Endothelial cell of umbilical vein (primary cell): ENCODE data around the gene HEYL. TPM values are rescaled to one million over a fixed set of nuclear protein-coding genes. Genes with fewer than 3 reads are reported as not detected.

ENCODE experiments used
- BruUV-seq: library from RNA; stranded (reverse); fragments of 400-500 nt; replicated peaks from 2 replicates; lab custom pipeline; 2021; lab: Mats Ljungman, UMichigan
- CTCF ChIA-PET: fragments of 300-600, 350-600 bp; sonication (Branson Sonifier 250); formaldehyde crosslinking; loops from one replicate; lab custom pipeline; 2021; ENCODE audit warnings: antibody characterized with exemption, inconsistent platforms; lab: Charles Lee
- POLR2A ChIA-PET: fragments of 300-600, 350-600 bp; sonication (Branson Sonifier 250); formaldehyde crosslinking; loops from one replicate; lab custom pipeline; 2021; ENCODE audit warnings: antibody characterized with exemption, inconsistent platforms; lab: Charles Lee
- DNase-seq: peaks from one replicate; pipeline ENCODE4 v3.0.0-alpha.2; 2011; ENCODE audit warnings: low read depth, low spot score
- FAIRE-seq: peaks from 2 replicates; lab custom pipeline; 2011; peaks lifted over from hg19 to GRCh38; lab: Jason Lieb, UNC
- H2AFZ ChIP-seq: 2 replicates; pipeline ENCODE4 v1.6.0; 2012; ENCODE audit warnings: low read depth, low read length, control low read depth, inconsistent platforms
- H3K27ac ChIP-seq: 2 replicates; pipeline ENCODE4 v1.5.1; 2011; ENCODE audit warnings: low read depth, mild to moderate bottlenecking, control low read depth, low read length, moderate library complexity; ENCODE audit not compliant: insufficient read depth
- H3K27me3 ChIP-seq, 2 experiments: 2 replicates each; pipeline versions ENCODE4 v1.6.0 to v1.6.1; 2011; ENCODE audit warnings: low read length in 2 of 2, mixed read lengths in 1 of 2; ENCODE audit not compliant: control insufficient read depth in 2 of 2, insufficient read depth in 2 of 2
- H3K36me3 ChIP-seq, 2 experiments: 2 replicates in 1 of 2; 3 replicates in 1 of 2; pipeline ENCODE4 v1.5.1; 2011; ENCODE audit warnings: low read length in 2 of 2, mild to moderate bottlenecking in 1 of 2, moderate library complexity in 1 of 2; ENCODE audit not compliant: control insufficient read depth in 2 of 2, insufficient read depth in 2 of 2; ENCODE audit errors: extremely low read depth in 1 of 2
- H3K4me1 ChIP-seq: 3 replicates; pipeline ENCODE4 v1.5.1; 2011; ENCODE audit warnings: mild to moderate bottlenecking, low read length; ENCODE audit not compliant: control insufficient read depth, insufficient read depth; ENCODE audit errors: extremely low read depth
- H3K4me2 ChIP-seq: 2 replicates; pipeline ENCODE4 v1.6.1; 2011; ENCODE audit warnings: low read length, control low read depth, mixed read lengths; ENCODE audit not compliant: insufficient read depth
- H3K4me3 ChIP-seq, 3 experiments: fragments of 200-600 bp in 1 of 3; sonication (generic), shearing (Covaris generic) in 1 of 3; replicated peaks in 1 of 3; 2 replicates each; pipeline ENCODE4 v1.5.1; 2011 to 2016; ENCODE audit warnings: control low read depth in 3 of 3, low read length in 3 of 3, mild to moderate bottlenecking in 2 of 3, inconsistent platforms in 1 of 3, low read depth in 1 of 3, moderate library complexity in 1 of 3; ENCODE audit not compliant: insufficient read depth in 1 of 3
- H3K79me2 ChIP-seq: 2 replicates; pipeline ENCODE4 v1.6.0; 2012; ENCODE audit warnings: low read length, inconsistent platforms; ENCODE audit not compliant: control insufficient read depth, insufficient read depth
- H3K9ac ChIP-seq: replicated peaks from 2 replicates; pipeline ENCODE3; 2011; ENCODE audit warnings: low read length, control low read depth; ENCODE audit not compliant: insufficient read depth; ENCODE audit errors: extremely low read depth
- H3K9me1 ChIP-seq: replicated peaks from 3 replicates; pipeline ENCODE4 v1.6.0; 2011; ENCODE audit warnings: mild to moderate bottlenecking, low read length; ENCODE audit not compliant: control insufficient read depth, insufficient read depth; ENCODE audit errors: extremely low read depth
- H3K9me3 ChIP-seq: replicated peaks from 2 replicates; pipeline ENCODE4 v1.5.1; 2012; ENCODE audit warnings: low read length, inconsistent platforms; ENCODE audit not compliant: control insufficient read depth, insufficient read depth
- H4K20me1 ChIP-seq: replicated peaks from 2 replicates; pipeline ENCODE3; 2011; ENCODE audit warnings: mild to moderate bottlenecking, low read length; ENCODE audit not compliant: control insufficient read depth, insufficient read depth; ENCODE audit errors: extremely low read depth
- CTCF ChIP-seq, 2 donors: IDR thresholded peaks; 1 replicate in 1 of 2; 2 replicates in 1 of 2; pipeline ENCODE4 v1.5.1; 2011; ENCODE audit warnings: low read length in 2 of 2, mild to moderate bottlenecking in 2 of 2, moderate library complexity in 2 of 2, control low read depth in 1 of 2, inconsistent platforms in 1 of 2, low read depth in 1 of 2; ENCODE audit not compliant: insufficient read depth in 1 of 2; ENCODE audit errors: extremely low read depth in 1 of 2
- EZH2 ChIP-seq: IDR thresholded peaks from 2 replicates; pipeline ENCODE4 v1.6.1; 2012; ENCODE audit warnings: borderline replicate concordance, low read depth, mild to moderate bottlenecking, moderate library complexity, low read length, inconsistent platforms; ENCODE audit not compliant: severe bottlenecking
- FOS ChIP-seq: IDR thresholded peaks from 2 replicates; pipeline ENCODE4 v1.6.1; 2011; ENCODE audit warnings: mild to moderate bottlenecking, low read length, moderate library complexity, borderline replicate concordance; ENCODE audit not compliant: insufficient read depth
- GATA2 ChIP-seq: IDR thresholded peaks from 2 replicates; pipeline ENCODE4 v1.7.0; 2011; ENCODE audit warnings: low read depth, mild to moderate bottlenecking, moderate library complexity, mixed read lengths, low read length; ENCODE audit not compliant: insufficient read length, insufficient read depth
- JUN ChIP-seq: IDR thresholded peaks from 2 replicates; pipeline ENCODE4 v1.6.1; 2011; ENCODE audit warnings: borderline replicate concordance, low read depth; ENCODE audit not compliant: insufficient read length, insufficient read depth
- MAX ChIP-seq: IDR thresholded peaks from 2 replicates; pipeline ENCODE4 v1.6.1; 2011; ENCODE audit not compliant: insufficient read depth, insufficient read length
- MYC ChIP-seq: IDR thresholded peaks from one replicate; pipeline ENCODE4 v1.6.1; 2011; ENCODE audit warnings: mild to moderate bottlenecking, low read depth, low read length
- POLR2AphosphoS5 ChIP-seq: IDR thresholded peaks from 2 replicates; pipeline ENCODE4 v1.6.1; 2012; ENCODE audit warnings: low read depth, mild to moderate bottlenecking, control low read depth, low read length, moderate library complexity; ENCODE audit not compliant: insufficient read depth
- dilution Hi-C: fragments of 300-500 bp; cut with MboI; formaldehyde crosslinking; loops from one replicate; pipeline ENCODE4 v1.15.0; 2019; ENCODE audit warnings: low sequenced_read_pairs; ENCODE audit not compliant: extremely low pct_ligation_motif_present
- intact Hi-C: fragments of 100-400 bp; cut with micrococcal nuclease; formaldehyde crosslinking; loops from one replicate; pipeline ENCODE4 v1.10.0; 2022
- polyA plus RNA-seq, 4 experiments: library from polyadenylated mRNA; depleted of rRNA in 3 of 4; stranded (reverse) in 3 of 4; unstranded in 1 of 4; fragments of >200 nt; gene quantifications; 2 replicates each; pipeline versions ENCODE4 v1.2.1 to v1.2.3, GENCODE V29; 2011 to 2012; ENCODE audit warnings: missing spikeins in 1 of 4
- total RNA-seq: library from RNA; stranded (reverse); gene quantifications from 2 replicates; pipeline ENCODE4 v1.2.3, GENCODE V29; 2021

Gene HEYL
- total and polyA plus RNA-seq, 2 donors (not counting 3 experiments of a cell fraction or from before 2014, with no cell fraction given), result not detected

GRCh38 chr1:39652105-39652504, 12.7 kb upstream of the HEYL start:
- Histone ChIP-seq H2AFZ (no peak overlapping the region), H4K20me1 (no peaks in the 10 kb centered on the region), H3K9me3 (no peaks in the 10 kb centered on the region), H3K27me3 (peaks cover 13 to 19% of the 10 kb centered on the region in 2 experiments), H3K4me3 (no peak overlapping the region), H3K4me1 (no peaks in the 10 kb centered on the region), H3K36me3 (no peaks in the 10 kb centered on the region), H3K9ac (no peak overlapping the region), H3K27ac (no peak overlapping the region), H3K79me2 (no peaks in the 10 kb centered on the region), H3K4me2 (no peak overlapping the region), H3K9me1 (no peaks in the 10 kb centered on the region)
- no peak for TF ChIP-seq MAX
- no peak for TF ChIP-seq EZH2
- TF ChIP-seq JUN, result no peak
- TF ChIP-seq CTCF (IDR thresholded peaks at IDR 0.05; ENCODE audit: extremely low read depth in 1 of 2, insufficient read depth in 1 of 2, low read depth in 1 of 2, low read length in 2 of 2), result no peak
- no peak for TF ChIP-seq GATA2
- TF ChIP-seq MYC, result no peak
- no peak for TF ChIP-seq POLR2AphosphoS5
- TF ChIP-seq FOS, result no peak
- no TSS peak for BruUV-seq
- ChIA-PET POLR2A (no interaction called here), CTCF (interaction anchor here (0.8 to 9.7 kb wide), 5 partner anchors 11 to 46 kb away, joined by 3 to 440 read pairs (median 4); partner anchors contain the start of gene HEYL)
- FAIRE-seq (no peak), DNase-seq (no peak)
- intact Hi-C loops (loop anchor here (5.0 kb wide), 1 partner anchor 70 kb away; no protein-coding TSS in a partner anchor), dilution Hi-C loops (no loop called here)
